22Rv1 (cell line): ENCODE measurements around the gene DNMBP.

Experiments used
- H3K27ac ChIP-seq: fragments of 450-650 bp; 2 replicates; pipeline ENCODE4 v1.5.1; 2017
- CTCF ChIP-seq: fragments of 450-650 bp; IDR thresholded peaks from 2 replicates; pipeline ENCODE4 v1.5.1; 2017; ENCODE audit warnings: mild to moderate bottlenecking
- ZFX ChIP-seq: fragments of 450-650 bp; IDR thresholded peaks from 2 replicates; pipeline ENCODE4 v1.6.1; 2017; ENCODE audit warnings: antibody characterized with exemption, borderline replicate concordance

The DNMBP gene

GRCh38 chr10:99983280-99983988, 26.3 kb downstream of the DNMBP start:
- TF ChIP-seq CTCF (no peak), ZFX (no peak)
- H3K27ac ChIP-seq = no peak overlapping the region

- TF ChIP-seq ZFX = no peak
- TF ChIP-seq CTCF = no peak
- no peak overlapping the region for H3K27ac ChIP-seq
Measured at GRCh38 chr10:99982728-99983127, 27.0 kb downstream of the DNMBP start.

- no peak for TF ChIP-seq ZFX
- TF ChIP-seq CTCF = no peak
Measured at GRCh38 chr10:99981581-99982199, 28.1 kb downstream of the DNMBP start.

GRCh38 chr10:99979066-99979685, 30.6 kb downstream of the DNMBP start:
- no peak for TF ChIP-seq ZFX
- H3K27ac ChIP-seq = no peak overlapping the region

More at GRCh38 chr10:99981581-99982199, 28.1 kb downstream of the DNMBP start:
- H3K27ac ChIP-seq = no peak overlapping the region

- no peak overlapping the region for H3K27ac ChIP-seq
- no peak for TF ChIP-seq CTCF
- TF ChIP-seq ZFX = no peak
Measured at GRCh38 chr10:99977916-99978315, 31.8 kb downstream of the DNMBP start.

GRCh38 chr10:99976886-99977665, 32.7 kb downstream of the DNMBP start:
- TF ChIP-seq ZFX = no peak
- H3K27ac ChIP-seq = no peak overlapping the region

- H3K27ac ChIP-seq = no peak overlapping the region
- no peak for TF ChIP-seq ZFX
- TF ChIP-seq CTCF = no peak
Measured at GRCh38 chr10:99975942-99976809, 33.6 kb downstream of the DNMBP start.
